A549 (cell line): ENCODE data around the gene FUT6. TPM values are rescaled to one million over a fixed set of nuclear protein-coding genes. Genes with fewer than 3 reads are reported as not detected.

Experiments used
- ATAC-seq, 2 experiments: fragments of 200-7000 bp in 1 of 2; fragments of >200 bp in 1 of 2; cut with Nextera tagmentation in 1 of 2; cut with Tn5 transposase in 1 of 2; 3 replicates each; pipeline versions ENCODE4 v1.8.0 to v1.9.1; 2018 to 2020; ENCODE audit warnings: mild to moderate bottlenecking in 1 of 2, moderate library complexity in 1 of 2
- CTCF ChIA-PET: fragments of 300-600 bp; sonication (Branson Sonifier 250); formaldehyde crosslinking; extraction: SDS; loops from one replicate; lab custom pipeline; 2021; ENCODE audit warnings: antibody characterized with exemption, inconsistent platforms; lab: Yijun Ruan, JAX
- POLR2A ChIA-PET: fragments of 350-600 bp; formaldehyde crosslinking; extraction: SDS; loops from one replicate; lab custom pipeline; 2021; ENCODE audit warnings: antibody characterized with exemption, inconsistent platforms; lab: Yijun Ruan, JAX
- DNase-seq, 2 experiments: peaks; one replicate each; pipeline versions ENCODE4 v3.0.0 to v3.0.0-alpha.2; 2011 to 2016; ENCODE audit warnings: low read depth in 1 of 2, low spot score in 1 of 2
- FAIRE-seq: peaks from 2 replicates; lab custom pipeline; 2011; peaks lifted over from hg19 to GRCh38; lab: Jason Lieb, UNC
- H3K27ac ChIP-seq, 2 experiments: fragments of >200 bp; sonication (Bioruptor Twin); formaldehyde crosslinking; 3 replicates each; pipeline ENCODE4 v1.5.1; 2016 to 2017
- H3K4me1 ChIP-seq: fragments of >200 bp; sonication (Bioruptor Twin); formaldehyde crosslinking; 3 replicates; pipeline ENCODE4 v1.6.1; 2016
- H3K4me2 ChIP-seq: fragments of >200 bp; sonication (Bioruptor Twin); formaldehyde crosslinking; 3 replicates; pipeline ENCODE4 v1.6.1; 2016
- H3K4me3 ChIP-seq: fragments of >200 bp; sonication (Bioruptor Twin); formaldehyde crosslinking; 3 replicates; pipeline ENCODE4 v1.5.1; 2016
- H3K9me3 ChIP-seq: fragments of >200 bp; sonication (Bioruptor Twin); formaldehyde crosslinking; 3 replicates; pipeline ENCODE4 v1.6.1; 2016
- CBX8 ChIP-seq: fragments of 200-600 bp; sonication (generic); IDR thresholded peaks from 2 replicates; pipeline ENCODE4 v1.6.1; 2016
- CHD4 ChIP-seq: fragments of 200-600 bp; sonication (generic); IDR thresholded peaks from 2 replicates; pipeline ENCODE4 v1.6.1; 2016; ENCODE audit warnings: antibody characterized with exemption, mild to moderate bottlenecking, borderline replicate concordance
- CTCF ChIP-seq: fragments of >200 bp; sonication (Bioruptor Twin); formaldehyde crosslinking; IDR thresholded peaks from 3 replicates; pipeline ENCODE4 v1.5.1; 2016
- ESRRA ChIP-seq: fragments of 150-350 bp; IDR thresholded peaks from 2 replicates; pipeline ENCODE4 v1.6.1; 2014; ENCODE audit warnings: mild to moderate bottlenecking, low read length, borderline replicate concordance
- FOSL2 ChIP-seq, 2 experiments: fragments of 450-650 bp in 1 of 2; fragments of >200 bp in 1 of 2; sonication (Bioruptor Twin) in 1 of 2; formaldehyde crosslinking; IDR thresholded peaks; 2 replicates each; pipeline versions ENCODE4 v1.5.0 to v1.6.1; 2016 to 2020; ENCODE audit warnings: mild to moderate bottlenecking in 1 of 2, moderate library complexity in 1 of 2
- GATA3 ChIP-seq: IDR thresholded peaks from 2 replicates; pipeline ENCODE4 v1.6.1; 2012; ENCODE audit warnings: borderline replicate concordance
- HMGXB4 ChIP-seq: fragments of 250-450 bp; sonication (Bioruptor Pico); IDR thresholded peaks from 2 replicates; pipeline ENCODE4 v1.5.0; 2021; ENCODE audit warnings: mild to moderate bottlenecking, moderate library complexity, borderline replicate concordance
- KDM1A ChIP-seq: fragments of 200-600 bp; sonication (generic); IDR thresholded peaks from 2 replicates; pipeline ENCODE4 v1.6.1; 2016; ENCODE audit warnings: low read depth, mild to moderate bottlenecking
- PBX3 ChIP-seq: IDR thresholded peaks from 2 replicates; pipeline ENCODE4 v1.6.1; 2012
- RAD21 ChIP-seq, 2 experiments: fragments of >200 bp in 1 of 2; sonication (Bioruptor Twin) in 1 of 2; formaldehyde crosslinking in 1 of 2; IDR thresholded peaks in 1 of 2; conservative IDR thresholded peaks in 1 of 2; 2 replicates in 1 of 2; 3 replicates in 1 of 2; pipeline ENCODE4 v1.6.1; 2012 to 2018; ENCODE audit warnings: inconsistent platforms in 1 of 2
- SMC3 ChIP-seq: fragments of >200 bp; sonication (Bioruptor Twin); formaldehyde crosslinking; IDR thresholded peaks from 3 replicates; pipeline ENCODE4 v1.6.1; 2018; ENCODE audit warnings: inconsistent platforms
- ZFP36 ChIP-seq: fragments of 450-650 bp; IDR thresholded peaks from 2 replicates; pipeline ENCODE4 v1.6.1; 2014; ENCODE audit warnings: borderline replicate concordance; ENCODE audit not compliant: partially characterized antibody
- WGBS: methylation state at CpG from one replicate; pipeline ENCODE4 v1.1.6; 2017; ENCODE audit errors: missing lambda C conversion rate; 5-methylcytosine and 5-hydroxymethylcytosine counted together
- polyA plus RNA-seq, 4 experiments: library from polyadenylated mRNA; depleted of rRNA in 3 of 4; stranded (reverse); fragments of >200 nt; fragmentation: RNase III in 1 of 4; extraction: RNeasy Plus Mini Kit Qiagen cat#74134 plus additional on column Dnase treatment in 1 of 4; gene quantifications; 2 replicates in 3 of 4; 3 replicates in 1 of 4; pipeline ENCODE4 v1.2.3, GENCODE V29; 2011 to 2017

Gene FUT6
- polyA plus RNA-seq, 2 of the 4 experiments (the other 2 are of a cell fraction), result not detected

- TF ChIP-seq FOSL2 (IDR thresholded peaks at IDR 0.05), result no peak
- no peak for TF ChIP-seq FOSL2 (CRISPR knock-in tag; IDR thresholded peaks at IDR 0.05)
- TF ChIP-seq CTCF, result peak; percentile 69
- no peak for TF ChIP-seq PBX3
- TF ChIP-seq ZFP36, result no peak
- peak; percentile 67 for TF ChIP-seq SMC3
- no peak for TF ChIP-seq CBX8
- TF ChIP-seq HMGXB4 (CRISPR knock-in tag), result no peak
- peak; percentile 40 to 56 for TF ChIP-seq RAD21 (conservative IDR thresholded peaks at IDR 0.05 in 1 of 2, IDR thresholded peaks at IDR 0.05 in 1 of 2)
- ChIA-PET POLR2A (no interaction called here), CTCF (interaction anchor here (0.6 to 1.8 kb wide), 4 partner anchors 16 to 217 kb away, joined by 3 to 8 read pairs (median 4); partner anchors contain the start of gene VMAC)
- no peak for FAIRE-seq
- H3K27ac ChIP-seq, result peak overlapping the region; percentile 50 to 83
- peak overlapping the region; percentile 87 for H3K4me2 ChIP-seq
- H3K9me3 ChIP-seq, result no peaks in the 10 kb centered on the region
- DNase-seq, result peak; percentile 62 to 81
- peak overlapping the region; percentile 43 for H3K4me3 ChIP-seq
- peaks cover 17% of the 10 kb centered on the region; the same call in 2 of the 3 replicates for H3K4me1 ChIP-seq
- WGBS, result 2% methylated on average over 9 of the region's 46 CpGs
- ATAC-seq, result peak; percentile 55 to 68; a peak in 5 of 6 replicates
Measured at GRCh38 chr19:5805462-5806132, 33.9 kb downstream of the FUT6 start.

GRCh38 chr19:5804516-5805461, 34.7 kb downstream of the FUT6 start, which contains the start of gene NRTN:
Gene NRTN (plus strand): TSS chr19:5805067. CDS start chr19:5824166, 19,099 bp downstream.
- TF ChIP-seq ESRRA (no peak), KDM1A (no peak), GATA3 (no peak), CHD4 (peak; percentile 36; the same call in 1 of the 2 replicates)
- Histone ChIP-seq H3K4me2 (peak within 1 kb of the TSS; percentile 87), H3K9me3 (no peaks in the 10 kb centered on the region), H3K4me1 (peaks cover 17% of the 10 kb centered on the region; the same call in 2 of the 3 replicates), H3K4me3 (peak within 1 kb of the TSS; percentile 43), H3K27ac (peak within 1 kb of the TSS; percentile 51 to 84)
- ChIA-PET CTCF (interaction anchor here (0.6 to 3.0 kb wide), 59 partner anchors 9 to 755 kb away, joined by 3 to 74 read pairs (median 4); partner anchors contain the start of genes CAPS, DUS3L, NDUFA11 and PRR22), POLR2A (interaction anchor here (1.1 to 1.6 kb wide), 4 partner anchors 24 to 99 kb away, joined by 4 to 22 read pairs (median 6); partner anchors contain the start of genes CATSPERD, LONP1 and NDUFA11)
- FAIRE-seq, result no peak
- DNase-seq, result peak in 1 of 2 experiments; percentile 44
- 3% methylated on average over 11 of the region's 107 CpGs for WGBS
- peak; percentile 51 to 56 for ATAC-seq
